HL-60 (cell line): ENCODE measurements around the gene B9D1.
A peak's percentile ranks its signal among the peaks of the same experiment; 100 is the strongest.

Source experiments
- DNase-seq, 2 experiments: peaks; one replicate each; pipeline ENCODE4 v3.0.0-alpha.2; 2010 to 2020; ENCODE audit warnings: low read depth in 1 of 2, low spot score in 1 of 2
- H3K27ac ChIP-seq: fragments of 250-450 bp; sonication (Bioruptor Pico); replicated peaks from 2 replicates; pipeline ENCODE4 v1.5.1; 2020; ENCODE audit warnings: mild to moderate bottlenecking, moderate library complexity
- H3K27me3 ChIP-seq: fragments of 250-450 bp; sonication (Bioruptor Pico); 2 replicates; pipeline ENCODE4 v1.5.1; 2021; ENCODE audit warnings: mild to moderate bottlenecking, moderate library complexity; ENCODE audit not compliant: insufficient read depth, poor library complexity, severe bottlenecking
- H3K4me3 ChIP-seq: replicated peaks from 2 replicates; pipeline ENCODE4 v1.5.1; 2011; ENCODE audit warnings: mild to moderate bottlenecking, control low read depth, low read length; ENCODE audit not compliant: insufficient read depth
- GABPA ChIP-seq: IDR thresholded peaks from 2 replicates; pipeline ENCODE4 v1.6.1; 2012; ENCODE audit warnings: low read depth
- POLR2AphosphoS5 ChIP-seq: IDR thresholded peaks from 2 replicates; pipeline ENCODE4 v1.6.1; 2012; ENCODE audit warnings: low read depth
- REST ChIP-seq: IDR thresholded peaks from 2 replicates; pipeline ENCODE4 v1.6.1; 2012; ENCODE audit warnings: low read depth; ENCODE audit not compliant: insufficient replicate concordance
- SPI1 ChIP-seq: IDR thresholded peaks from 2 replicates; pipeline ENCODE4 v1.6.1; 2012; ENCODE audit warnings: low read depth, mild to moderate bottlenecking, borderline replicate concordance
- TF ChIP-seq, protein P1 (sequence below): IDR thresholded peaks from one replicate; pipeline ENCODE4 v1.5.1; 2011; ENCODE audit warnings: low read length, control low read depth, inconsistent platforms; ENCODE audit not compliant: insufficient read depth

Gene B9D1

DNA sequence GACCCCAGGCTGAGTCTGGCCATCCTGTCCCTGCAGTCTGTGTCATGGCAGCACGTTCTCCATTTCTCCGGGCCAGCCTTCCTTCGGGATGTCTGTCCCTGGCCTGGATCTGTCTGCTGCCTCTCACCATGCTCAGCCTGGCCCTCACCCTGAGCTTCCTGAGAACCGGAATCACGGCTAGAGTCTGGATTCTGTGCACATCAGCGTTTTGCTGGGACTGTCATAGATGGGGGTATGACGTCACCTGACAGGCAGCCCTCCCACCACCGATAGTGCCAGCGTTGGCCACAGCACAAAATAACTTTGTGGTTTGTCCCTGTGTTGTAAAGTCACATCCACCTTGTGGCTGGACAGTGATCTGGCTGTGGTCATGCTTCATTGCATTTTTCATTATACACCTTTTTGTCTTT lies 59.2 kb downstream of the B9D1 start:
- no peak for DNase-seq
- no peak overlapping the region for H3K27ac ChIP-seq
- no peaks in the 10 kb centered on the region for H3K27me3 ChIP-seq
- H3K4me3 ChIP-seq = no peak overlapping the region
- TF ChIP-seq POLR2AphosphoS5 = no peak
- no peak for TF ChIP-seq REST
- TF ChIP-seq, protein P1, sequence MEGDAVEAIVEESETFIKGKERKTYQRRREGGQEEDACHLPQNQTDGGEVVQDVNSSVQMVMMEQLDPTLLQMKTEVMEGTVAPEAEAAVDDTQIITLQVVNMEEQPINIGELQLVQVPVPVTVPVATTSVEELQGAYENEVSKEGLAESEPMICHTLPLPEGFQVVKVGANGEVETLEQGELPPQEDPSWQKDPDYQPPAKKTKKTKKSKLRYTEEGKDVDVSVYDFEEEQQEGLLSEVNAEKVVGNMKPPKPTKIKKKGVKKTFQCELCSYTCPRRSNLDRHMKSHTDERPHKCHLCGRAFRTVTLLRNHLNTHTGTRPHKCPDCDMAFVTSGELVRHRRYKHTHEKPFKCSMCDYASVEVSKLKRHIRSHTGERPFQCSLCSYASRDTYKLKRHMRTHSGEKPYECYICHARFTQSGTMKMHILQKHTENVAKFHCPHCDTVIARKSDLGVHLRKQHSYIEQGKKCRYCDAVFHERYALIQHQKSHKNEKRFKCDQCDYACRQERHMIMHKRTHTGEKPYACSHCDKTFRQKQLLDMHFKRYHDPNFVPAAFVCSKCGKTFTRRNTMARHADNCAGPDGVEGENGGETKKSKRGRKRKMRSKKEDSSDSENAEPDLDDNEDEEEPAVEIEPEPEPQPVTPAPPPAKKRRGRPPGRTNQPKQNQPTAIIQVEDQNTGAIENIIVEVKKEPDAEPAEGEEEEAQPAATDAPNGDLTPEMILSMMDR = no peak
- TF ChIP-seq SPI1 = no peak
- no peak for TF ChIP-seq GABPA

GRCh38 chr17:19302791-19303331 lies 59.7 kb downstream of the B9D1 start:
- TF ChIP-seq POLR2AphosphoS5 = no peak
- TF ChIP-seq, protein P1 = no peak
- TF ChIP-seq GABPA = no peak
- DNase-seq = peak in 1 of 2 experiments; percentile 63
- no peaks in the 10 kb centered on the region for H3K27me3 ChIP-seq

GRCh38 chr17:19301973-19302372 lies 60.5 kb downstream of the B9D1 start:
- H3K27me3 ChIP-seq = no peaks in the 10 kb centered on the region
- no peak overlapping the region for H3K4me3 ChIP-seq
- no peak overlapping the region for H3K27ac ChIP-seq
- TF ChIP-seq, protein P1 = no peak
- TF ChIP-seq GABPA (no peak), REST (no peak), POLR2AphosphoS5 (no peak), SPI1 (no peak)
- DNase-seq = no peak

More at GRCh38 chr17:19302791-19303331, 59.7 kb downstream of the B9D1 start:
- Histone ChIP-seq H3K27ac (no peak overlapping the region), H3K4me3 (no peak overlapping the region)
